IPS-20b (cell line): ENCODE measurements around the gene LRP2.

Experiments used
- H3K27ac ChIP-seq: one replicate; pipeline ENCODE4 v1.5.1; 2013; ENCODE audit warnings: low read length
- H3K27me3 ChIP-seq: 2 replicates; pipeline ENCODE4 v1.6.1; 2013; ENCODE audit warnings: mild to moderate bottlenecking, low read length, inconsistent platforms; ENCODE audit not compliant: insufficient read depth
- H3K36me3 ChIP-seq: 2 replicates; pipeline ENCODE4 v1.6.1; 2013; ENCODE audit warnings: low read depth, mild to moderate bottlenecking, inconsistent platforms, low read length, moderate library complexity; ENCODE audit not compliant: insufficient read depth
- H3K4me1 ChIP-seq: 2 replicates; pipeline ENCODE4 v1.6.1; 2013; ENCODE audit warnings: mild to moderate bottlenecking, control low read depth, inconsistent platforms, low read length, moderate library complexity; ENCODE audit not compliant: insufficient read depth
- H3K4me3 ChIP-seq: 2 replicates; pipeline ENCODE4 v1.5.1; 2013; ENCODE audit warnings: mild to moderate bottlenecking, low read length, inconsistent platforms
- H3K9ac ChIP-seq: 2 replicates; pipeline ENCODE4 v1.6.1; 2013; ENCODE audit warnings: low read depth, mild to moderate bottlenecking, inconsistent platforms, low read length, moderate library complexity
- H3K9me3 ChIP-seq: 2 replicates; pipeline ENCODE4 v1.6.1; 2013; ENCODE audit warnings: mild to moderate bottlenecking, low read depth, low read length, inconsistent platforms; ENCODE audit not compliant: insufficient read depth

LRP2 gene

GRCh38 chr2:169365029-169365480, 2.7 kb upstream of the LRP2 start:
- Histone ChIP-seq H3K4me1 (peaks cover 4% of the 10 kb centered on the region; the same call in 1 of the 2 replicates), H3K9me3 (no peaks in the 10 kb centered on the region), H3K27me3 (peaks cover 52% of the 10 kb centered on the region), H3K36me3 (no peaks in the 10 kb centered on the region), H3K27ac (no peak overlapping the region), H3K9ac (peak overlapping the region; percentile 37; the same call in 1 of the 2 replicates), H3K4me3 (peak overlapping the region; percentile 67)

- peaks cover 62% of the 10 kb centered on the region for H3K27me3 ChIP-seq
- no peak overlapping the region for H3K27ac ChIP-seq
- H3K9me3 ChIP-seq: no peaks in the 10 kb centered on the region
- H3K36me3 ChIP-seq: no peaks in the 10 kb centered on the region
- H3K9ac ChIP-seq: peak overlapping the region; percentile 37; the same call in 1 of the 2 replicates
- H3K4me3 ChIP-seq: peak overlapping the region; percentile 67
- peaks cover 4% of the 10 kb centered on the region; the same call in 1 of the 2 replicates for H3K4me1 ChIP-seq
Measured at GRCh38 chr2:169363560-169364150, 1.3 kb upstream of the LRP2 start.

DNA sequence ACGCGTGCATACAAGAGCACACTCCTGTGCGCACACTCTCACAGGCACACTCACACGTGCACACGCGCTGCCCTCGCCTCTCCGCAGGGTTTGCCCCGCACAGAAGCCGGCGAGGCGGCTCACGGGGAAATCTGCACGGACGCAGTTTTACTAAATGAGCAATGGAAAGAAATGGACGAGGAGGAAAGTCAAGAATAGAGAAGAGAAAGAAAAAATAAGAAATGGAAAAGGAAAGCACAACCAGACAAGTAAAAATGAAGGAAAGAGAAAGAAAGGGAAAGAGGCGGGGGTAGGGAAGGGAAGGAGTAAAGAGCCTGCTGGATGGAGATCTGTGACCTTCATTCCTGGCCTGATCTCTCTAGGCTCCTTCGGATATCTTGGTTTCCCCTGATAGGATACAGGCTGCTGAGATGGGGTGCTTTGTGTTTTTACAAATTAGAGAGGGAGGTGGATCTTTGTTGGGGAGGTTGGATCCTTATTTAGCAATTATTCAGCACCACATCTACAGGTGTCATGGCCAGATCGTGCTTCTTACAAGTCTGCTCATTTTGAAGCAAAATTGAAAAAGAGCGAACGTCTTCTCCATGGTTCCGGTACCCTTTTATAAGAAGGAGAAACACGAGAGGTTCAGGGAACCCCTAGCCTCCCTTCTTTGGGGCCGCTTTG, 693 bp upstream of the LRP2 start:
- Histone ChIP-seq H3K36me3 (no peaks in the 10 kb centered on the region), H3K27ac (no peak overlapping the region), H3K9ac (peak overlapping the region; percentile 37; the same call in 1 of the 2 replicates), H3K4me1 (peaks cover 4% of the 10 kb centered on the region; the same call in 1 of the 2 replicates), H3K4me3 (peak overlapping the region; percentile 67), H3K9me3 (no peaks in the 10 kb centered on the region), H3K27me3 (peaks cover 62% of the 10 kb centered on the region)

DNA sequence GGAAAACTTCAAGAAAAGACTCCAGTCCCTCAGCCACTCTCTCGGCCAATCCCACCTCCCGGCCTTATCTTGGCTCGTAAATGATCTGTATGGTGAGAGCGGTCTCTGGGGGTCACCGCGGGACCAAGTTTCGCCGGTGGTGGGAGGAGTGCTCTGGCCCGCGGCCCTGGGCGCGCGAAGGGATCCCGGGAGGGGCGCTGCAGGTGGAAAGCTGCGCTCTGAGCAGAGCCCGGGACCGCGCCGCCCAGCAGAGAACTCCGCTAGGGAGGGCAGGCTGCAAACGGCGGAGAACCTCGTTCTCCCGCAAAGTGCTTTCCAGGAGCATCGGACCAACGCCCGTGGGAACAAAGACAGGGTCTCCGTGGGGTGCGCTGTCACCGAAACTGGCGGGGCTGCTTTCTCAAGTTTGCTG, 622 bp downstream of the LRP2 start:
- Histone ChIP-seq H3K27me3 (peaks cover 62% of the 10 kb centered on the region), H3K27ac (no peak overlapping the region), H3K9ac (peak overlapping the region; percentile 2; the same call in 1 of the 2 replicates), H3K9me3 (no peaks in the 10 kb centered on the region), H3K4me1 (peaks cover 4% of the 10 kb centered on the region; the same call in 1 of the 2 replicates), H3K36me3 (no peaks in the 10 kb centered on the region), H3K4me3 (peak overlapping the region; percentile 67)

GRCh38 chr2:169360984-169361705, 1.2 kb downstream of the LRP2 start:
- Histone ChIP-seq H3K36me3 (no peaks in the 10 kb centered on the region), H3K9ac (peak overlapping the region; percentile 2; the same call in 1 of the 2 replicates), H3K9me3 (no peaks in the 10 kb centered on the region), H3K27me3 (peaks cover 62% of the 10 kb centered on the region), H3K4me1 (peaks cover 4% of the 10 kb centered on the region; the same call in 1 of the 2 replicates), H3K4me3 (peak overlapping the region; percentile 67), H3K27ac (no peak overlapping the region)

GRCh38 chr2:169358016-169358415, 4.3 kb downstream of the LRP2 start:
- no peak overlapping the region for H3K4me3 ChIP-seq
- H3K36me3 ChIP-seq: no peaks in the 10 kb centered on the region
- H3K9me3 ChIP-seq: no peaks in the 10 kb centered on the region
- no peak overlapping the region for H3K9ac ChIP-seq
- no peak overlapping the region for H3K27ac ChIP-seq
- peaks cover 40% of the 10 kb centered on the region for H3K27me3 ChIP-seq
- peaks cover 4% of the 10 kb centered on the region; the same call in 1 of the 2 replicates for H3K4me1 ChIP-seq

GRCh38 chr2:169354244-169354643, 8.1 kb downstream of the LRP2 start:
- Histone ChIP-seq H3K27me3 (peaks cover 2% of the 10 kb centered on the region; the same call in 1 of the 2 replicates), H3K36me3 (no peaks in the 10 kb centered on the region), H3K9me3 (no peaks in the 10 kb centered on the region), H3K27ac (no peak overlapping the region), H3K4me3 (no peak overlapping the region), H3K4me1 (no peaks in the 10 kb centered on the region), H3K9ac (no peak overlapping the region)

GRCh38 chr2:169351725-169352124, 10.6 kb downstream of the LRP2 start:
- Histone ChIP-seq H3K9me3 (no peaks in the 10 kb centered on the region), H3K27ac (no peak overlapping the region), H3K36me3 (no peaks in the 10 kb centered on the region), H3K27me3 (no peaks in the 10 kb centered on the region), H3K9ac (no peak overlapping the region), H3K4me3 (no peak overlapping the region), H3K4me1 (no peaks in the 10 kb centered on the region)

DNA sequence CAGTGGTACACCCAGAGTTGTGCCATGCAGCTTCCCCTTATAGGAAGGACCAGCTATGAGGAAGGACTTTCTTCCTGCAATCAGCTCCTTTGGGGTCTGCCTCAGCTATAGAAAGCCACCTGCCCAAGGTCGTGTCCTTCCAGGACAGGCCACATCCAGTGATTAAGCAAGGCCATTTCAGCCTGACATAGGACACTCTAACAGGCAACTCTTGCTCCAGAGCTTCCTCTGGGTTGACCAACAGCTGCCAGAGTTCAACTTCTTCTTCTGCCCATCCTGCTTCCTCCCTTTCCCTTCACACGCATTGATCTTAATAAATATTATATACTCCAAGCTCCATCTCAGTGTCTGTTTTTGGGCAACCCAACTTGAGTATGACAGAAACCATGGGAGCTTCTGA, 12.8 kb downstream of the LRP2 start:
- no peaks in the 10 kb centered on the region for H3K4me1 ChIP-seq
- no peak overlapping the region for H3K9ac ChIP-seq
- no peak overlapping the region for H3K27ac ChIP-seq
- H3K36me3 ChIP-seq: no peaks in the 10 kb centered on the region
- H3K4me3 ChIP-seq: no peak overlapping the region
- no peaks in the 10 kb centered on the region for H3K9me3 ChIP-seq
- H3K27me3 ChIP-seq: no peaks in the 10 kb centered on the region

DNA sequence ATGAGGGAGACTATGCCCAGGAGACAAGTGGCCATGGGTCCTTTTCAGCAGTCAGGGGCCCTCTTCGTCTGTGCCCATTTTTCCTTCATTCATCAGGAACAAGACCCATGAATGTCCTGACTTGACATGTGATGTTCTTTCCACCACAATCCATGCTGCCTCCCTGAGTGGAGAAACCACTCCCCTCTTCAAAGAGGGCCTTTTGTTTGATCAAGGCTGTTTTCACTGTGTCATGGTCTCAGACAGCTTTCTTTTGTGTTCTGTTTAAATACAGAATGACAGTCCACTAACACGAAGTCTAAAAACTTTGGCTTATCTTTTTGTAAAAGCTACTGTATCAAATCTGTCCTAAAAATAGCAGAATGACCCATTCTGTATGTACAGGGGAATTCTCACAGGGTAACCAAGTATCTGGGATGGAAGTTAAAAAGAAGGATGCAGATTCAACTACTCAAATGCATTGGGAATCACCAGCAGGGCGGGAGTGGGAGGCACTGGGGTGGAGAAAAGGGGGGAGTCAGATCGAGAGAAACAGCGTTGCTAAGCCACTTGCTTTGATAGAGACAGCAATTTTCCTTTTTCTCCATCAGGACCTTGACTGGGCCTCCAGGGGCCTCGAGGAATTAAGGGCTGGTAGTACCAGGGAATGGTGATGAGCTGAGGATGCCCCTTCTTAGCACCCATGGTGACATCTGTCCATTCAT, 13.9 kb downstream of the LRP2 start:
- H3K4me1 ChIP-seq: no peaks in the 10 kb centered on the region
- H3K9me3 ChIP-seq: no peaks in the 10 kb centered on the region
- no peak overlapping the region for H3K27ac ChIP-seq
- no peak overlapping the region for H3K9ac ChIP-seq
- no peaks in the 10 kb centered on the region for H3K27me3 ChIP-seq
- H3K4me3 ChIP-seq: no peak overlapping the region
- H3K36me3 ChIP-seq: no peaks in the 10 kb centered on the region
